ENCODE results near the gene SPAG5.

DNA sequence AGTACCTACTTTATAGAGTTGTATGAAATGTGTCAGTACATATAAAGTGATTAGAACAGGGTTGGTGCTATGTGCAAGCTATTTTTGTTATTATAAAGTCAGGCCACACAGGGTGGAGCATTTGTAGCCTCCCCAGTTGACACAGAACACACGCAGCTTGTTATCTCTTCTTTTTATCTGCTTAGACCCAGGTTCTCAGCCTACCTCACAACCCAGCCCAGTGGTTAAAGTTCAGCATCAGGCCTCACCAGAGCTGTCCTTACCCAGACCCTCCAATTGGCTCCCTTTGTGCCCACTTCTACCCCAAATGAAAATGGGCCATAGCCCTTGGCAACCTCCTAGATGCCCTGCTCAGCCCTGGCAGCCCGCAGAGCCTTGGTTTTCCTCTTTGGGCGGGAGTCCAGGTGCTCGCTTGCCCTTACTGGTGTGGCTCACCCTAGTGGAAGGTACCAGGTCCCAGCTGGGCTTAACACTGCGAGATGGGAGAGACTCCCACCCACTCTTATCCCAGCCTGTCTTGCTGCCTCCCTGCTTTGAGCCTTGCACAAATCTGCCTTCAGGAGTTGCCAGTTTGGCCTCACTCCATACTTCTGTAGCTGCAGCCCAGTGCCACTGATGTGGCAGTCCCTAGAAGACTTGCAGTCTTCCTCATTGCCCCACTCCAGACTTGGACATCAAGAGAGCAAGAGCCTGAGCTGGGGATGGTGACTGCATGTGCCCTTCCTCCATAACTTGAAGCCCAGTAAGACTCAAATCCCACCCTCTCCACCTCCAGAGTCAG is 26.4 kb downstream of the SPAG5 start:
- TF ChIP-seq FOXM1 (IDR thresholded peaks at IDR 0.05; ENCODE audit: low read depth, low read length) (no peak), POLR2AphosphoS2 (IDR thresholded peaks at IDR 0.05; ENCODE audit: low read depth, low read length) (no peak), POLR2A (IDR thresholded peaks at IDR 0.05; ENCODE audit: low read depth, low read length) (no peak), ATF3 (IDR thresholded peaks at IDR 0.05; ENCODE audit: borderline replicate concordance, extremely low read depth, low read depth, low read length) (no peak), REST (IDR thresholded peaks at IDR 0.05; ENCODE audit: low read depth, low read length) (no peak), YBX1 (IDR thresholded peaks at IDR 0.05) (no peak), POLR2AphosphoS5 (IDR thresholded peaks at IDR 0.05; ENCODE audit: low read length) (no peak), RCOR1 (conservative IDR thresholded peaks at IDR 0.05; ENCODE audit: low read depth, low read length) (no peak), ZZZ3 (IDR thresholded peaks at IDR 0.05; ENCODE audit: control insufficient read depth, insufficient read length, low read depth) (no peak), NFYB (IDR thresholded peaks at IDR 0.05; ENCODE audit: insufficient read depth, low read depth, low read length) (no peak)

All from GM12878 (cell line).